ENCODE results near the gene PCLO. TPM values are rescaled to one million over a fixed set of nuclear protein-coding genes. Genes with fewer than 3 reads are reported as not detected.

PCLO gene
- total RNA-seq, 1 experiment from 2014 or later: 3.1 TPM

DNA sequence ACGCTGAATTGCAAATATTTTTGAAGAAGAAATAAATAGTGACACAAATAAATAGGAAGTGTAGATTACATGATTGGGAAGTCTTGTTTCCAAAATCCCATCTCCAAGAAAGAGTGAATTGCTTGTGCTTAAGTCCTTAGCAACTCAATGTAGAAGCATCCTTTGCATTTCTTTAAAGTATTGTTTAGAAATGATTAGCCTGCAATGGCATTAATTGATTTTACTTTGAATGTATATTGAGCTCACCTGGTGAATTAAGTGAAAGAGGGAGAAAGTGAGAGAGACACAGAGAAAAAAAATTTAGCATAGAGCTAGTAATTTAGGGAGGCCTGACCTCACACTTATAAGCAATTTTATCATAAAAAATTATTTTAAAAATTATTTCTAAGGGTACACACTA is 49.0 kb upstream of the PCLO start:
- H3K18ac ChIP-seq (ENCODE audit: insufficient read length, low read depth, low read length): no peak overlapping the region

More for the DNA sequence above, 49.0 kb upstream of the PCLO start:
- H3K4me3 Mint-ChIP-seq: peak overlapping the region in 1 of 2 experiments; percentile 15; a peak in 1 of 5 replicates
- Histone ChIP-seq H3K9ac (ENCODE audit: extremely low read depth, insufficient read length, low read length) (no peak overlapping the region), H2BK120ac (ENCODE audit: low read depth, low read length, poor library complexity, severe bottlenecking) (no peak overlapping the region), H3K27ac (ENCODE audit: insufficient read length, low read depth, low read length) (no peak overlapping the region), H3K23ac (ENCODE audit: insufficient read length, low read depth, low read length) (no peak overlapping the region), H3K14ac (ENCODE audit: insufficient read depth, low read length) (no peak overlapping the region), H2BK12ac (ENCODE audit: insufficient read length, low read depth, low read length) (no peak overlapping the region), H3K79me1 (ENCODE audit: insufficient read depth, low read depth, low read length, poor library complexity, severe bottlenecking) (no peaks in the 10 kb centered on the region), H4K91ac (ENCODE audit: insufficient read length, low read depth, low read length) (no peak overlapping the region), H2BK15ac (ENCODE audit: low read depth, low read length) (no peak overlapping the region), H4K8ac (replicated peaks; ENCODE audit: insufficient read length, low read depth, low read length) (no peak overlapping the region), H3K4me2 (ENCODE audit: insufficient read depth, insufficient read length, low read length) (no peak overlapping the region), H2AFZ (ENCODE audit: low read length) (no peak overlapping the region), H3K56ac (ENCODE audit: insufficient read length, low read depth, low read length) (no peak overlapping the region), H3K9me3 (ENCODE audit: control insufficient read depth, low read depth, low read length) (no peaks in the 10 kb centered on the region), H2BK5ac (ENCODE audit: insufficient read length, low read length) (no peak overlapping the region), H3K79me2 (ENCODE audit: insufficient read depth, low read length) (no peaks in the 10 kb centered on the region), H4K20me1 (ENCODE audit: control insufficient read depth, insufficient read depth, insufficient read length) (no peaks in the 10 kb centered on the region), H4K5ac (ENCODE audit: insufficient read length, low read depth, low read length) (no peak overlapping the region), H3K27me3 (ENCODE audit: insufficient read depth, low read length) (no peaks in the 10 kb centered on the region), H3K23me2 (ENCODE audit: insufficient read length, low read depth, low read length, poor library complexity, severe bottlenecking) (no peaks in the 10 kb centered on the region), H3K4ac (ENCODE audit: low read depth, low read length) (no peak overlapping the region), H2AK5ac (ENCODE audit: insufficient read length, low read length) (no peak overlapping the region), H3K4me1 (ENCODE audit: insufficient read depth, low read length) (no peaks in the 10 kb centered on the region; the same call in 1 of the 2 replicates), H3T11ph (ENCODE audit: low read length) (no peak overlapping the region), H2BK20ac (ENCODE audit: low read depth, low read length, poor library complexity, severe bottlenecking) (no peak overlapping the region)
- TF ChIP-seq, protein P1, sequence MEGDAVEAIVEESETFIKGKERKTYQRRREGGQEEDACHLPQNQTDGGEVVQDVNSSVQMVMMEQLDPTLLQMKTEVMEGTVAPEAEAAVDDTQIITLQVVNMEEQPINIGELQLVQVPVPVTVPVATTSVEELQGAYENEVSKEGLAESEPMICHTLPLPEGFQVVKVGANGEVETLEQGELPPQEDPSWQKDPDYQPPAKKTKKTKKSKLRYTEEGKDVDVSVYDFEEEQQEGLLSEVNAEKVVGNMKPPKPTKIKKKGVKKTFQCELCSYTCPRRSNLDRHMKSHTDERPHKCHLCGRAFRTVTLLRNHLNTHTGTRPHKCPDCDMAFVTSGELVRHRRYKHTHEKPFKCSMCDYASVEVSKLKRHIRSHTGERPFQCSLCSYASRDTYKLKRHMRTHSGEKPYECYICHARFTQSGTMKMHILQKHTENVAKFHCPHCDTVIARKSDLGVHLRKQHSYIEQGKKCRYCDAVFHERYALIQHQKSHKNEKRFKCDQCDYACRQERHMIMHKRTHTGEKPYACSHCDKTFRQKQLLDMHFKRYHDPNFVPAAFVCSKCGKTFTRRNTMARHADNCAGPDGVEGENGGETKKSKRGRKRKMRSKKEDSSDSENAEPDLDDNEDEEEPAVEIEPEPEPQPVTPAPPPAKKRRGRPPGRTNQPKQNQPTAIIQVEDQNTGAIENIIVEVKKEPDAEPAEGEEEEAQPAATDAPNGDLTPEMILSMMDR (conservative IDR thresholded peaks at IDR 0.05): no peak
- H3K4me1 Mint-ChIP-seq: peaks cover 24 to 26% of the 10 kb centered on the region in 2 experiments
- no peaks in the 10 kb centered on the region for H3K36me3 Mint-ChIP-seq (ENCODE audit: insufficient read depth in 1 of 3, low read depth in 3 of 3)
- no peaks in the 10 kb centered on the region for H3K9me3 Mint-ChIP-seq
- H3K27me3 Mint-ChIP-seq (ENCODE audit: low read depth): peaks cover 2% of the 10 kb centered on the region; the same call in 1 of the 2 replicates
- no peak for DNase-seq
- peak overlapping the region in 2 of 3 experiments; percentile 2 to 73; a peak in 3 of 7 replicates for H3K27ac Mint-ChIP-seq
- WGBS (ENCODE audit: extremely low coverage, insufficient read length, low lambda C conversion rate): no CpG with 5 or more reads among the region's 1 CpG
